SK-N-MC (cell line): Measurements from ENCODE around the gene CDKL1.

Experiments
- EZH2 ChIP-seq: fragments of 200-600 bp; sonication (generic); IDR thresholded peaks from one replicate; pipeline ENCODE4 v1.6.1; 2017; ENCODE audit warnings: antibody characterized with exemption
- POLR2AphosphoS5 ChIP-seq: IDR thresholded peaks from 2 replicates; pipeline ENCODE4 v1.6.1; 2012; ENCODE audit warnings: mild to moderate bottlenecking, low read depth, low read length, borderline replicate concordance

DNA sequence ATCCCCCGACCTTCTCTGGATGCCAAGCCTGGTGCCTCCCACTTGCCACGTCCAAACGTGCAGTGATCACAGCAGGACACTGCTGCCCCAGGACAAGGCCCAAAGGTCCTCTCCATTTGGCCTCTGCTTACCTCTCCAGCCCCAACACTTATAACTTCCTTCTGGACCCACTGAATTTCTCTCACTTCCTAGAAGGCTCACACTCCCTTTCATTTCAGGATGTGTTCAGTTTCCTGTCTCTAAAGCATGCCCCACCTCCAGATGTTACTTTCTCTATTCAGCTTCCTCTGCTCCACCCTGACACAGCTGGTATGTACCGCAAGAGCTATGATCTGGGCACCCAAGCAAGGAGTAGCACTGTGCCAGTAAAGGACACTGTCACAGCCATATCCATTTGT, 33.0 kb downstream of the CDKL1 start:
- TF ChIP-seq EZH2 (no peak), POLR2AphosphoS5 (no peak)
